Jurkat, Clone E6-1 (cell line): ENCODE measurements around the gene KEL. TPM values are rescaled to one million over a fixed set of nuclear protein-coding genes. Genes with fewer than 3 reads are reported as not detected.
"Not testable (repeated sequence)": the region's sequence is repeated elsewhere in the genome, so short reads cannot be mapped to it uniquely, and the experiment has no call there.

Experiments used
- DNase-seq: peaks from one replicate; pipeline ENCODE4 v3.0.0-alpha.2; 2011; ENCODE audit warnings: low read depth, low spot score
- H3K4me3 ChIP-seq: 2 replicates; pipeline ENCODE4 v1.5.1; 2011; ENCODE audit warnings: mild to moderate bottlenecking, low read length, control low read depth, moderate library complexity
- polyA plus RNA-seq: library from polyadenylated mRNA; unstranded; fragments of >200 nt; gene quantifications from one replicate; pipeline ENCODE4 v1.2.1, GENCODE V29; 2012; ENCODE audit warnings: missing spikeins; ENCODE audit not compliant: insufficient read length, insufficient read depth

Gene KEL
- polyA plus RNA-seq = not detected

GRCh38 chr7:142961973-142962926 lies at the start of gene KEL:
Gene KEL, minus strand, starts transcription at chr7:142962363. Its CDS starts 157 bp downstream, at chr7:142962206.
- no peak for DNase-seq
- no peak within 1 kb of the TSS for H3K4me3 ChIP-seq

- DNase-seq = peak; percentile 63
- H3K4me3 ChIP-seq = no peak overlapping the region
These were observed 46.1 kb upstream of the KEL start for GRCh38 chr7:143008007-143008901.

GRCh38 chr7:143005632-143006260 lies 43.6 kb upstream of the KEL start:
- no peak overlapping the region for H3K4me3 ChIP-seq
- DNase-seq = no peak

- peak; percentile 77 for DNase-seq
- peak overlapping the region; percentile 42 for H3K4me3 ChIP-seq
These were observed 41.4 kb upstream of the KEL start for GRCh38 chr7:143003393-143004051.

GRCh38 chr7:143002898-143003297 lies 40.7 kb upstream of the KEL start:
- H3K4me3 ChIP-seq = peak overlapping the region; percentile 42; the same call in 1 of the 2 replicates
- DNase-seq = no peak

GRCh38 chr7:143002106-143002505 lies 39.9 kb upstream of the KEL start:
- peak; percentile 28 for DNase-seq
- no peak overlapping the region for H3K4me3 ChIP-seq

GRCh38 chr7:143000648-143001047 lies 38.5 kb upstream of the KEL start:
- H3K4me3 ChIP-seq = no peak overlapping the region
- DNase-seq = no peak

GRCh38 chr7:142999793-143000192 lies 37.6 kb upstream of the KEL start:
- DNase-seq = no peak
- no peak overlapping the region for H3K4me3 ChIP-seq

- no peak overlapping the region for H3K4me3 ChIP-seq
- DNase-seq = no peak
These were observed 36.8 kb upstream of the KEL start for GRCh38 chr7:142998966-142999365.

GRCh38 chr7:142997456-142997989 lies 35.4 kb upstream of the KEL start:
- no peak for DNase-seq
- H3K4me3 ChIP-seq = no peak overlapping the region

- no peak for DNase-seq
- H3K4me3 ChIP-seq = no peak overlapping the region
These were observed 30.3 kb upstream of the KEL start for GRCh38 chr7:142992427-142992826.

- DNase-seq = no peak
- H3K4me3 ChIP-seq = no peak overlapping the region
These were observed 22.1 kb upstream of the KEL start for GRCh38 chr7:142984297-142984696.

GRCh38 chr7:142983825-142984224 lies 21.7 kb upstream of the KEL start:
- DNase-seq = no peak
- H3K4me3 ChIP-seq = no peak overlapping the region

- not testable (repeated sequence) for DNase-seq, H3K4me3 ChIP-seq
These were observed 16.2 kb upstream of the KEL start for GRCh38 chr7:142978402-142978801.

GRCh38 chr7:142974626-142975025 lies 12.5 kb upstream of the KEL start:
- no peak overlapping the region for H3K4me3 ChIP-seq
- no peak for DNase-seq

GRCh38 chr7:142969183-142969582 lies 7.0 kb upstream of the KEL start:
- no peak overlapping the region for H3K4me3 ChIP-seq
- no peak for DNase-seq

- DNase-seq = no peak
- H3K4me3 ChIP-seq = no peak overlapping the region
These were observed 6.1 kb upstream of the KEL start for GRCh38 chr7:142968229-142968628.

GRCh38 chr7:142964502-142965246 lies 2.5 kb upstream of the KEL start:
- no peak overlapping the region for H3K4me3 ChIP-seq
- no peak for DNase-seq
